ENCODE data around the gene EOGT. TPM values are rescaled to one million over a fixed set of nuclear protein-coding genes. Genes with fewer than 3 reads are reported as not detected.

Gene EOGT
- 10 to 100 TPM; 11.4 to 38.0 (median 17.8) TPM for total RNA-seq

DNA sequence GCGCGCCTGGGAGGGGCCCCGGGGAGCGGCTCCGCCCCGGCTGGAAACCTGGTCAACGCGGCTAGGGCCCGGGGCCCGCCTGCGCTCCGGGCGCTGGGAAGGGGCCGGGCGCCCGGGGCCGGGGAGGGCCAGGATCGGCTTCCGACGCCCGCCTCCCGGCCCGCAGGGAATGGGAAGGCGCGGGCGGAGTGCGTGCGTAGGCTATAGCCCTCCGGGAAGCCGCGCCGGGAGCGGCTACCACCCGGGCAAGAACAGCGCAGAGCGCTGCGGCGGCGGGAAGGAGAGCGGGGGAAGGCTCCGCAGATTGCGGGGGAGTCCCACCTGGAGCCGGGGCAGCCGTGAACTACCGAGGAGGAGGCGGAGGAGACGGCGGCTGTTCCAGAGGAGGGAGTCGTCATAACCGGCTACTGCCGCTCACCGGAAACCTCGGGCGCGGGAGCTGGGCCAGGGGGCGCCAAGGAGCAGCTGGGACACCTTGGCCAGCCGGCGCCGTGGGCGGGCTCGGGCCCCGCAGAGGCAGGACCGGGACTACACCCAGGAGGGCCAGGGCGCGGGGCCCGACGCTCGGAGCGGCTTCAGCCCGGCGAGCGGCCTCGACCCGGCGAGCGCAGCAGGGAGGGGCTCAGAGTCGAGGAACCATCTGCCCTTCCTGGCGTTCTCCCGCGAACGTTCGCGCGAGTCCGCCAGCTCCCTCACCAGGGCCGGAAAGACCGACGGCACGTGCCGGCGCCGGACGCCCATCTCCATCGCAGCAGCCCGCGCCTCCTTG, at the start of gene EOGT:
TSS of gene EOGT (minus strand) at position 432 of the 769 bp plus-strand sequence. CDS start 3,838 bp downstream, outside the sequence.
- no peaks in the 10 kb centered on the region for H3K9me3 ChIP-seq
- peak within 1 kb of the TSS; percentile 90 to 96 (median 95) for H3K27ac ChIP-seq
- H3K36me3 ChIP-seq, result peaks cover 0 to 19% (median 0%) of the 10 kb centered on the region in 3 donors
- TF ChIP-seq POLR2A (IDR thresholded peaks at IDR 0.05), result peak; percentile 47 to 56
- TF ChIP-seq, protein P1, sequence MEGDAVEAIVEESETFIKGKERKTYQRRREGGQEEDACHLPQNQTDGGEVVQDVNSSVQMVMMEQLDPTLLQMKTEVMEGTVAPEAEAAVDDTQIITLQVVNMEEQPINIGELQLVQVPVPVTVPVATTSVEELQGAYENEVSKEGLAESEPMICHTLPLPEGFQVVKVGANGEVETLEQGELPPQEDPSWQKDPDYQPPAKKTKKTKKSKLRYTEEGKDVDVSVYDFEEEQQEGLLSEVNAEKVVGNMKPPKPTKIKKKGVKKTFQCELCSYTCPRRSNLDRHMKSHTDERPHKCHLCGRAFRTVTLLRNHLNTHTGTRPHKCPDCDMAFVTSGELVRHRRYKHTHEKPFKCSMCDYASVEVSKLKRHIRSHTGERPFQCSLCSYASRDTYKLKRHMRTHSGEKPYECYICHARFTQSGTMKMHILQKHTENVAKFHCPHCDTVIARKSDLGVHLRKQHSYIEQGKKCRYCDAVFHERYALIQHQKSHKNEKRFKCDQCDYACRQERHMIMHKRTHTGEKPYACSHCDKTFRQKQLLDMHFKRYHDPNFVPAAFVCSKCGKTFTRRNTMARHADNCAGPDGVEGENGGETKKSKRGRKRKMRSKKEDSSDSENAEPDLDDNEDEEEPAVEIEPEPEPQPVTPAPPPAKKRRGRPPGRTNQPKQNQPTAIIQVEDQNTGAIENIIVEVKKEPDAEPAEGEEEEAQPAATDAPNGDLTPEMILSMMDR (IDR thresholded peaks at IDR 0.05), result peak; percentile 29 to 72 (median 64)
- peak; percentile 83 to 95 (median 93) for DNase-seq
- peaks cover 0 to 11% (median 0%) of the 10 kb centered on the region in 4 donors for H3K4me1 ChIP-seq
- H3K27me3 ChIP-seq, result no peaks in the 10 kb centered on the region
- H3K4me3 ChIP-seq, result peak within 1 kb of the TSS; percentile 73 to 98 (median 92)

DNA sequence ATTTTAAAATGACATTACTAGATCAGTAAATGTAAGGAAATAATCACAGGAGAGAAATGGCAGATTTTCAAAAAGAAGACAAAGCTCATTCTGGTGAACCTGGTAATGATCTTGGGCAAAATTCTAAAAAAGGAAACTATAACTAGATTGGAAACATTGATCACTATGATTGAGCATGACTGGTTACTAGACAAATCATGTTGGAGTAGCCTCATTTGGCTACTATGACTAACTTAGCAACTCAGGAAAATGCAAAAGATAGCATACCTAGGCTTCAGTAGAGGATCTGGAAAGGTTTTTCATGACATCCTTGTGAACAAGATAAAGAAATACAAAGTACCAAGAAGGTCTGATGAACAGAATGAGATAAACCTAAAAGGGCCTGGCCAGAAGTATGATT, 46.2 kb upstream of the EOGT start:
- Histone ChIP-seq H3K27me3 (no peaks in the 10 kb centered on the region), H3K27ac (peak overlapping the region in 2 of 4 donors; percentile 61 to 65), H3K4me3 (no peak overlapping the region), H3K4me1 (peaks cover 0 to 2% (median 0%) of the 10 kb centered on the region in 4 donors), H3K36me3 (peaks cover 0 to 60% (median 0%) of the 10 kb centered on the region in 3 donors), H3K9me3 (no peaks in the 10 kb centered on the region)
- TF ChIP-seq POLR2A (IDR thresholded peaks at IDR 0.05), result no peak
- TF ChIP-seq, protein P1 (IDR thresholded peaks at IDR 0.05), result no peak
- DNase-seq, result no peak

DNA sequence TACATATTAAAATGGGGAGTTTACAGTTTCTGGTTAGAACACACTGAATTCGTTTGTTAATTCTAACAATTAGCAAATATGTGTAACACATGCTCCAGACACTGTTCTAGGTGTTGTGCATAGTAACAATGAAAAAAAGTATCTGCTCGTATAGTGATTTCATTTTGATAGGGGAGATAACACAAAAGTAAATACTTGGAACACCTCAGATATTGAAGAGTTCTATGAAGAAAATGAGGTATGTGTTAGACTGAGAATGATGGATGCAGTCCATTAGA, 45.4 kb upstream of the EOGT start:
- Histone ChIP-seq H3K4me1 (no peaks in the 10 kb centered on the region), H3K4me3 (no peak overlapping the region), H3K27ac (peak overlapping the region; percentile 37 to 65 (median 54)), H3K9me3 (no peaks in the 10 kb centered on the region), H3K36me3 (peaks cover 0 to 66% (median 0%) of the 10 kb centered on the region in 3 donors), H3K27me3 (no peaks in the 10 kb centered on the region)
- TF ChIP-seq, protein P1 (IDR thresholded peaks at IDR 0.05), result no peak
- no peak for TF ChIP-seq POLR2A (IDR thresholded peaks at IDR 0.05)
- DNase-seq, result no peak

DNA sequence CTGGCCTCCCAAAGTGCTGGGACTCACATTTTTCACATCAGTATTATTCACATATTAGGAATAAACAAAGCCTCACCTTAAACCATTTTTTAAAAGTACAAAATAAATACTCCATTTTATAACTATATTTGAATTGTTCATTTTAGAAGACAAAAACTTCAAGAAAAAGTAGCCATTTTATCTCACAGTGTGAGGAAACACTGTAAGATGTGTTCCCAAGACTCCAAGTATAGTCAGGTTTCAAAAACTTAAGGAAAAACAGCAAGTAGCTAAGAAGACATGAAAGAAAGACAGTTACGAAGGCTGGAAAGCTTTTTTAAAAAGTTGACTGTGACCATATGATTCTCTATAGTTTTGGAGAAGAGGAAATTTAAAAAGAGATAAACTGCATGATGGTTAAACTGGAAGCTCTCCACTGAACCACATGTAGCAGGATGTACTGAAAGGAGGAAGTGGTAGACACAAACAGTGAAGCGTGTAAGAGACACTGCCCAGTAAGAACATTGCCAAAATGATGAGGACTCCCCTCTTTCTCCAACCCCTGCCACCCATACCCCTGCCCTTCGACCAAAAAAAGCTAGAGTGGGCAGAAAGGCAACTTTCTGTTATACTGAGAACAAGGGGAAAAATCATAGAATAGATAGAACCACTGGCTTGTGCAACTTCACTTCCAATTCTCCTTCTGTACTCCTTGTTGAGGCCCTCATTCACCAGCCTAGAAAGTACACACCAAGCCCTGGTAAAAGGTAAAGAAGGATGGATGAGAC, 44.9 kb upstream of the EOGT start:
- TF ChIP-seq, protein P1 (IDR thresholded peaks at IDR 0.05), result no peak
- TF ChIP-seq POLR2A (IDR thresholded peaks at IDR 0.05), result no peak
- Histone ChIP-seq H3K4me1 (no peaks in the 10 kb centered on the region), H3K9me3 (no peaks in the 10 kb centered on the region), H3K27ac (peak overlapping the region; percentile 37 to 65 (median 54)), H3K4me3 (no peak overlapping the region), H3K36me3 (peaks cover 0 to 71% (median 0%) of the 10 kb centered on the region in 3 donors), H3K27me3 (no peaks in the 10 kb centered on the region)
- DNase-seq, result no peak

DNA sequence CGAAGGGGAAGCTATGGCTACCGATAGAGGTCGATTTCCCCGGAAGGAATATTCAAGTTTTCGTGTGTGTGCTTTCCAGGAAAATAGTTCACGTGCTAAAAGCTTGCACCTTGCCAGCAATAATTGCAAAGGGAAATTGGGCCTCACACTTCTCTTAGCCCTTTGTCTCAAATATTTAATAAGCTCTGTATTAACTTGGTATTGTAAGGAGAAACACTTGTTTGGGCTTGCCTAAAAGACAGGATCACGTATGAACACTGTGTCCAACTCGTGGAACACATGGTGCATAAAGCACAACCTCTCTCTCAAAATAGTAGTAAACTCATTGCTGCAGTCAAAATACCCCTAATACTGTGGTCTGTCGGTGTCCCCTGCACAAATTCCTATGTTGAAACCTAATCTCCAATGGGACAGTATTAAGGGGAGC, 39.0 kb upstream of the EOGT start:
- no peak for DNase-seq
- H3K4me3 ChIP-seq, result peak overlapping the region; percentile 61 to 89 (median 72)
- no peaks in the 10 kb centered on the region for H3K27me3 ChIP-seq
- H3K36me3 ChIP-seq, result peaks cover 0 to 39% (median 0%) of the 10 kb centered on the region in 3 donors
- TF ChIP-seq, protein P1 (IDR thresholded peaks at IDR 0.05), result peak in 3 of 6 experiments; percentile 11 to 34 (median 22)
- TF ChIP-seq POLR2A (IDR thresholded peaks at IDR 0.05), result no peak
- no peaks in the 10 kb centered on the region for H3K9me3 ChIP-seq
- H3K27ac ChIP-seq, result peak overlapping the region; percentile 89 to 98 (median 94)
- H3K4me1 ChIP-seq, result peaks cover 0 to 33% (median 3%) of the 10 kb centered on the region in 4 donors

Data from Peyer's patch (tissue), 4 donors.